Left lung (tissue), 14 donors: Measurements from ENCODE around the gene DENR. TPM values are rescaled to one million over a fixed set of nuclear protein-coding genes. Genes with fewer than 3 reads are reported as not detected.
"Not testable (repeated sequence)": the region's sequence is repeated elsewhere in the genome, so short reads cannot be mapped to it uniquely, and the experiment has no call there.

Experiments
- ATAC-seq: fragments of 200-7000 bp; cut with Tn5 transposase; one replicate; pipeline ENCODE4 v1.9.1; 2020; ENCODE audit warnings: moderate library complexity
- DNase-seq, 4 donors: peaks; one replicate each; pipeline ENCODE4 v3.0.0-alpha.2; 2013 to 2020
- H3K27ac ChIP-seq, 2 donors: fragments of 200-600 bp; sonication (generic) in 1 of 2; one replicate each; pipeline versions ENCODE4 v1.5.0 to v1.8.0; 2020 to 2021
- H3K27me3 ChIP-seq, 2 donors: fragments of 200-600 bp; sonication (generic) in 1 of 2; one replicate each; pipeline versions ENCODE4 v1.5.0 to v1.8.0; 2020 to 2021
- H3K36me3 ChIP-seq, 2 donors: fragments of 200-600 bp; sonication (generic) in 1 of 2; one replicate each; pipeline versions ENCODE4 v1.5.0 to v1.8.0; 2020 to 2021
- H3K4me1 ChIP-seq, 2 donors: fragments of 200-600 bp; one replicate each; pipeline ENCODE4 v1.8.0; 2021
- H3K4me3 ChIP-seq, 2 donors: fragments of 200-600 bp; sonication (generic) in 1 of 2; one replicate each; pipeline versions ENCODE4 v1.5.0 to v1.8.0; 2020 to 2021; ENCODE audit warnings: mild to moderate bottlenecking in 1 of 2
- H3K9me3 ChIP-seq, 2 donors: fragments of 200-600 bp; sonication (generic) in 1 of 2; one replicate each; pipeline versions ENCODE4 v1.5.0 to v1.8.0; 2020 to 2021
- intact Hi-C, 2 donors: fragments of 100-400 bp; cut with DNase I; formaldehyde crosslinking; loops; one replicate each; pipeline versions ENCODE4 v1.11.2 to v1.14.2; 2022
- long read RNA-seq, 12 donors: library from polyadenylated mRNA in 2 of 12; unstranded in 2 of 12; transcript quantifications; one replicate each; pipeline ENCODE4 v2.0.0 and lab custom pipeline, GENCODE V29; 2019 to 2026
- polyA plus RNA-seq, 6 donors: library from polyadenylated mRNA; unstranded; fragments of 120-200 nt; gene quantifications; one replicate each; pipeline ENCODE4 v1.2.1, GENCODE V29; 2013; ENCODE audit not compliant: insufficient read length in 6 of 6
- total RNA-seq, 2 donors: library from RNA; stranded (reverse); fragmentation: NEBNext Ultra II Directional; extraction: Animal tissue kit (Norgen Biotek cat#: 25700); gene quantifications; one replicate each; pipeline ENCODE4 v1.2.1, GENCODE V29; 2021
- TF ChIP-seq, protein P1 (sequence below), 2 donors: fragments of 200-600 bp; sonication (generic) in 1 of 2; IDR thresholded peaks; one replicate each; pipeline versions ENCODE4 v1.5.0 to v1.8.0; 2021; ENCODE audit warnings: antibody characterized with exemption in 2 of 2
- donor health status: DM: no; HTN: yes; CAD: no.
- donor health status: DM: no; HTN: no; CAD: no.

The DENR gene, protein sequence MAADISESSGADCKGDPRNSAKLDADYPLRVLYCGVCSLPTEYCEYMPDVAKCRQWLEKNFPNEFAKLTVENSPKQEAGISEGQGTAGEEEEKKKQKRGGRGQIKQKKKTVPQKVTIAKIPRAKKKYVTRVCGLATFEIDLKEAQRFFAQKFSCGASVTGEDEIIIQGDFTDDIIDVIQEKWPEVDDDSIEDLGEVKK
- total RNA-seq, result 10 to 100 TPM; 35.7 to 36.5 TPM
- 100 to 1,000 TPM in 1 of 6 donors, 10 to 100 TPM in 5; 83.4 to 102 (median 93.0) TPM for polyA plus RNA-seq
- long read RNA-seq, donor 1, partial matches to known transcripts, result 44 of 72 reads
- long read RNA-seq, donor 1, other reads (novel, unspliced or antisense), result 24 of 72 reads
- long read RNA-seq, donor 2, partial matches to known transcripts, result 39 of 48 reads
- long read RNA-seq, donor 2, other reads (novel, unspliced or antisense), result 6 of 48 reads
- long read RNA-seq, donor 3, partial matches to known transcripts, result 57 of 73 reads
- long read RNA-seq, donor 3, other reads (novel, unspliced or antisense), result 14 of 73 reads
- long read RNA-seq, donor 4, partial matches to known transcripts, result 0 of 1 reads
- long read RNA-seq, donor 4, other reads (novel, unspliced or antisense), result 0 of 1 reads
- long read RNA-seq, donor 5, partial matches to known transcripts, result 29 of 41 reads
- long read RNA-seq, donor 5, other reads (novel, unspliced or antisense), result 10 of 41 reads
- long read RNA-seq, donor 6, partial matches to known transcripts, result 15 of 27 reads
- long read RNA-seq, donor 6, other reads (novel, unspliced or antisense), result 12 of 27 reads
- long read RNA-seq, donor 7, partial matches to known transcripts, result 12 of 18 reads
- long read RNA-seq, donor 7, other reads (novel, unspliced or antisense), result 6 of 18 reads
- long read RNA-seq, donor 8, partial matches to known transcripts, result 47 of 61 reads
- long read RNA-seq, donor 8, other reads (novel, unspliced or antisense), result 12 of 61 reads
- long read RNA-seq, donor 9, result 0 reads
- long read RNA-seq, donor 10, result 0 reads
- long read RNA-seq, donor 11, partial matches to known transcripts, result 40 of 48 reads
- long read RNA-seq, donor 11, other reads (novel, unspliced or antisense), result 6 of 48 reads
- long read RNA-seq, donor 12, partial matches to known transcripts, result 27 of 41 reads
- long read RNA-seq, donor 12, other reads (novel, unspliced or antisense), result 13 of 41 reads

DNA sequence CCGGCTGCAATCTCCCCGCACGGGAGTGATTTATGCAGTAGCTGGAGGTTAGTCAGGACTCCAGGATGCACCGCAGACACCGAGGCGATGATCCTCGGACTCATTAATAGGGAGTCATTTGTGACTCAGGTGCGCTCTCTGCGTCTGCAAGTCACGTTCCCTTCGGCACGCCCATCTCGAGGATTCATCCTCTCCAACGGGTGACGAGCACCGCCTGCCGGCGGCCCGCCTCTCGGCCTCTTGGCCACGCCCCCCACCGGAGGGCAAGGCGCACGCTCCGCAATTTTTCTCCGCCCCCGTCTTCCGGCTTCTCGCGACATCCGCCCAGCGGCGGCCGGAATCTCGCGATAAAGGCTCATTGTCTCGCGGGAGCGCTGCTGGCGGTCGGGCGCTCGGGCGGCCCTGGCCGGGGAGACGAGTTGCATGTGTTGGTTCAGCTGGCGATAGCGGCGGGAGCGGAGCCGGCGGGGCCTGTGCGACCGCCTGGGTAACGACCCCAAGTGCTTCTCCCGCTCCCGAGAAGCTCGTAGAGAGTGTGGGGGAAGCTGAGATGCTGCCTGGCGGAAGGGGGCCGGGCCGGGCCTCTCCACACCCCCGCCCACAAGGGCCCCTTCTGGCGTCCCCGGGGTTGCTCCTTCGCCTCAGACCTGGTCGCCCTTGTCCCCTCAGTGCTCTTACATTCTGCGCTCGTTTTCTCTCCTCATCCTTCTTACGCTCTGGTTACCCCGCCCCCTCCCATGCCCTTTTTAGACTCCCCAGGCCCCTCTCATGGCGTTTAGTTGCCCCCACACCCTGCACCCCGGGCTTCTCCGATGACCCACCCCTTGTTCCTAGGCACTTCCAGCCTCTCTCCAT, at the start of gene DENR:
TSS of gene DENR (plus strand) at position 361 of the 855 bp plus-strand sequence. CDS start 878 bp downstream, outside the sequence.
- H3K36me3 ChIP-seq, result peaks cover 0 to 36% of the 10 kb centered on the region in 2 donors
- TF ChIP-seq, protein P1, sequence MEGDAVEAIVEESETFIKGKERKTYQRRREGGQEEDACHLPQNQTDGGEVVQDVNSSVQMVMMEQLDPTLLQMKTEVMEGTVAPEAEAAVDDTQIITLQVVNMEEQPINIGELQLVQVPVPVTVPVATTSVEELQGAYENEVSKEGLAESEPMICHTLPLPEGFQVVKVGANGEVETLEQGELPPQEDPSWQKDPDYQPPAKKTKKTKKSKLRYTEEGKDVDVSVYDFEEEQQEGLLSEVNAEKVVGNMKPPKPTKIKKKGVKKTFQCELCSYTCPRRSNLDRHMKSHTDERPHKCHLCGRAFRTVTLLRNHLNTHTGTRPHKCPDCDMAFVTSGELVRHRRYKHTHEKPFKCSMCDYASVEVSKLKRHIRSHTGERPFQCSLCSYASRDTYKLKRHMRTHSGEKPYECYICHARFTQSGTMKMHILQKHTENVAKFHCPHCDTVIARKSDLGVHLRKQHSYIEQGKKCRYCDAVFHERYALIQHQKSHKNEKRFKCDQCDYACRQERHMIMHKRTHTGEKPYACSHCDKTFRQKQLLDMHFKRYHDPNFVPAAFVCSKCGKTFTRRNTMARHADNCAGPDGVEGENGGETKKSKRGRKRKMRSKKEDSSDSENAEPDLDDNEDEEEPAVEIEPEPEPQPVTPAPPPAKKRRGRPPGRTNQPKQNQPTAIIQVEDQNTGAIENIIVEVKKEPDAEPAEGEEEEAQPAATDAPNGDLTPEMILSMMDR (IDR thresholded peaks at IDR 0.05), result peak; percentile 61 to 86
- peak; percentile 99 for ATAC-seq
- H3K4me3 ChIP-seq, result peak within 1 kb of the TSS; percentile 64 to 89
- no peaks in the 10 kb centered on the region for H3K27me3 ChIP-seq
- H3K9me3 ChIP-seq, result no peaks in the 10 kb centered on the region
- intact Hi-C loops, result loop anchor here in 1 of 2 donors (5.0 kb wide), 1 partner anchor 115 kb away; no protein-coding TSS in a partner anchor
- peak within 1 kb of the TSS; percentile 78 to 84 for H3K27ac ChIP-seq
- DNase-seq, result peak; percentile 97 to 99 (median 98)
- peaks cover 7 to 39% of the 10 kb centered on the region in 2 donors for H3K4me1 ChIP-seq

- peak in 1 of 4 donors; percentile 60 for DNase-seq
- H3K4me1 ChIP-seq, H3K4me3 ChIP-seq, intact Hi-C loops, H3K36me3 ChIP-seq, H3K9me3 ChIP-seq, H3K27me3 ChIP-seq: not testable (repeated sequence)
- peak; percentile 58 for ATAC-seq
- H3K27ac ChIP-seq, result peak within 1 kb of the TSS in 1 of 2 donors; percentile 50
Measured at GRCh38 chr12:122702890-122703611, 49.6 kb upstream of the DENR start, which contains the start of gene HCAR2. TSS of gene HCAR2 (minus strand) at chr12:122703357. CDS start at chr12:122703283, 74 bp downstream.

- H3K4me3 ChIP-seq, H3K36me3 ChIP-seq, intact Hi-C loops, DNase-seq, H3K27me3 ChIP-seq, H3K4me1 ChIP-seq, H3K27ac ChIP-seq, ATAC-seq, H3K9me3 ChIP-seq: not testable (repeated sequence)
Measured at GRCh38 chr12:122703841-122704240, 48.8 kb upstream of the DENR start.

DNA sequence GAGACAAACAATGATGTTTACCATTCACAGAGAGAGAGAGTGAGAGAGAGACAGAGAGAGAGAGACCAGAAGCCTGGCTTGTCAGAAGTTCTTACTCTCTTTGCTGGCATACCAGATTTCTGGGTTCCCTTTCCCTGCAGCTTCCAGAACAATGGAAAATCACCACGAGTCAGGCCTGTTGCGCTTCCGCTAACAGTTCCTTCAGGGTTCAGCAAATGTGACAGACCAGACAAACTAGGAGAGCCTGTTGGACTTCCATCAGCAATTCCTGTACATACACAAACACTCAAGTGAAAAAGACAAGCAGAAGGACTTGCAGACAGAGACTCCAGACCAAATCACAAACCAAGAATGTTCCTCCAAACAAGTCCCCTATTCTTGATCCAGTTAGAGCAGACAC, 43.3 kb upstream of the DENR start:
- ATAC-seq, H3K9me3 ChIP-seq, intact Hi-C loops, H3K27ac ChIP-seq, H3K4me1 ChIP-seq, H3K27me3 ChIP-seq, DNase-seq, H3K36me3 ChIP-seq, H3K4me3 ChIP-seq: not testable (repeated sequence)

GRCh38 chr12:122710341-122710740, 42.3 kb upstream of the DENR start:
- DNase-seq, H3K9me3 ChIP-seq, ATAC-seq, H3K4me1 ChIP-seq, intact Hi-C loops, H3K36me3 ChIP-seq, H3K4me3 ChIP-seq, H3K27me3 ChIP-seq, H3K27ac ChIP-seq: not testable (repeated sequence)

- H3K27ac ChIP-seq, DNase-seq, H3K9me3 ChIP-seq, H3K36me3 ChIP-seq, H3K4me3 ChIP-seq, H3K27me3 ChIP-seq, H3K4me1 ChIP-seq, intact Hi-C loops: not testable (repeated sequence)
- peak; percentile 40 for ATAC-seq
Measured at GRCh38 chr12:122711266-122711665, 41.4 kb upstream of the DENR start.

DNA sequence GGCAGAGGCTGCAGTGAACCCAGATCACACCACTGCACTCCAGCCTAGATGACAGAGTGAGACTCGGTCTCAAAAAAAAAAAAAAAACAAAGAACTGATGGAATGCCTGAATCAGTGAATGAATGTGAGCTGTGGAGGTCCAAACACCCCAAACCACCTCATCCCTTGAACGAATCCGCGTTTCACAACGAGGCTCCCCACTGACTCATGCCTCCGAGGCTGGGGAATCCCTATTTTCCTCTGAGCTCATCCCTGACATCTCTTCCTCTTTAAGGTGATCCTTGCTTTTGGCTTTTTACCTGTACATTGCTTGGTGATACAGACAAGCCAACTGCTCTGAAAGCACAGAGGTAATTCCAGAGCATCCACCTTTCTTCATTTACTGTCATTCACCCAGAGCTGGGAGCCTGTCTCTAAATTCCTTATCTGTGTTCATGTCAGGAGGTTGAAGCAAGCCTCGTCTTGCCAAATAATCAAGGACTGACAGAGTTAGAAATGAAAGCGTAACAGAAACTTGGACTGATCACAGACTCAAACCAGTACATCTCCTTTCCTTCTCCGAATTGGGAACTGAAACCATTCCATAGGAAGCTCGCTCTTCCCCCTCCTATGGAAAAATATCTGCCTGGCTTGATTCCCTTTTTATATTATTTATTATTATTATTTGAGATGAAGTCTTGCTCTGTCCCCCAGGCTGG, 39.0 kb upstream of the DENR start:
- H3K36me3 ChIP-seq, H3K27me3 ChIP-seq, intact Hi-C loops, DNase-seq, H3K27ac ChIP-seq, H3K9me3 ChIP-seq: not testable (repeated sequence)
- Histone ChIP-seq H3K4me3 (peak overlapping the region in 1 of 2 donors; percentile 21), H3K4me1 (peaks cover 0 to 13% of the 10 kb centered on the region in 2 donors)
- peak; percentile 42 for ATAC-seq

DNA sequence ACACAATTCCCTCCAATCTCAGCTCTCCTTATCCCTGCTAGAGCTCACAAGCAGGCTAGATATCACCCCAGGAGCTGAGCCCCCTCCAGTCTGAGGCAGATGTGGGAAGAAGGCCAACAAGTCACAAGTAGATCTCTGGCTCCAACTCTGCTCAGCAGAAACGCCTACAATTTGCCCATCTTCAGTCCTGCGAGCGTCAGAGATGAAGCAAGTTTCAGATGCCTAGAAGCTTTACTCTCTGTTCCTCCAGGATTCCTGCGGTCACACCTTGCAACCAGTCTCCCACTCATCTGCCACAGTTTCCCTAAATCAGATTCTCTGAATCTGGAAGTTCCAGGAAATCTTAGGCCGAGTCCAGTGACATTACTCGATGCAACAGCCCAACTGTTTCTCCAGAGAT, 37.4 kb upstream of the DENR start:
- ATAC-seq, result not testable (repeated sequence)

GRCh38 chr12:122716658-122717057, 36.0 kb upstream of the DENR start, which contains the start of gene HCAR3:
TSS of gene HCAR3 (minus strand) at chr12:122716811. CDS start at chr12:122716737, 74 bp downstream.
- H3K27me3 ChIP-seq, intact Hi-C loops, H3K36me3 ChIP-seq, H3K9me3 ChIP-seq: not testable (repeated sequence)
- Histone ChIP-seq H3K27ac (peak within 1 kb of the TSS in 1 of 2 donors; percentile 33), H3K4me3 (peak within 1 kb of the TSS in 1 of 2 donors; percentile 22), H3K4me1 (peaks cover 0 to 25% of the 10 kb centered on the region in 2 donors)
- peak; percentile 32 for ATAC-seq
- peak in 1 of 4 donors; percentile 51 for DNase-seq

More for the DNA sequence above, 37.4 kb upstream of the DENR start:
- H3K9me3 ChIP-seq, H3K27me3 ChIP-seq, H3K36me3 ChIP-seq, intact Hi-C loops, H3K27ac ChIP-seq: not testable (repeated sequence)
- Histone ChIP-seq H3K4me1 (peaks cover 0 to 17% of the 10 kb centered on the region in 2 donors), H3K4me3 (peak overlapping the region in 1 of 2 donors; percentile 21)
- DNase-seq, result peak in 1 of 4 donors; percentile 38
